Measurements from ENCODE around the gene INHA. TPM values are rescaled to one million over a fixed set of nuclear protein-coding genes. Genes with fewer than 3 reads are reported as not detected.

Gene INHA
- total RNA-seq, 1 experiment from 2014 or later: 1.2 TPM

GRCh38 chr2:219608399-219608964 is 36.4 kb downstream of the INHA start:
- Mint-ChIP-seq H3K27me3 (ENCODE audit: insufficient read depth, unreplicated experiment) (no peaks in the 10 kb centered on the region), H3K27ac (ENCODE audit: low read depth, unreplicated experiment) (no peak overlapping the region), H3K36me3 (ENCODE audit: insufficient read depth, unreplicated experiment) (peaks cover 29% of the 10 kb centered on the region), H3K4me1 (ENCODE audit: insufficient read depth, unreplicated experiment) (no peaks in the 10 kb centered on the region), H3K9me3 (ENCODE audit: unreplicated experiment) (no peaks in the 10 kb centered on the region), H3K4me3 (ENCODE audit: unreplicated experiment) (no peak overlapping the region)
- intact Hi-C loops (cut with micrococcal nuclease): no loop called here
- no TSS peak for BruUV-seq (replicated peaks)
- TF ChIP-seq CTCF (IDR thresholded peaks at IDR 0.05; ENCODE audit: unreplicated experiment): no peak
- CTCF ChIA-PET: interaction anchor here (0.6 to 0.7 kb wide), 2 partner anchors 17 to 237 kb away, joined by 3 to 4 read pairs; no protein-coding TSS in a partner anchor
- no peak for DNase-seq (ENCODE audit: unreplicated experiment)
- POLR2A ChIA-PET: interaction anchor here (0.7 kb wide), 1 partner anchor 11 kb away, joined by 3 read pairs; the partner anchor contains the start of gene STK11IP

GRCh38 chr2:219609149-219609750 is 37.1 kb downstream of the INHA start:
- BruUV-seq (replicated peaks): no TSS peak
- H3K27ac Mint-ChIP-seq (ENCODE audit: low read depth, unreplicated experiment): no peak overlapping the region
- DNase-seq (ENCODE audit: unreplicated experiment): no peak
- no peaks in the 10 kb centered on the region for H3K4me1 Mint-ChIP-seq (ENCODE audit: insufficient read depth, unreplicated experiment)
- intact Hi-C loops (cut with micrococcal nuclease): no loop called here
- H3K4me3 Mint-ChIP-seq (ENCODE audit: unreplicated experiment): no peak overlapping the region
- H3K27me3 Mint-ChIP-seq (ENCODE audit: insufficient read depth, unreplicated experiment): no peaks in the 10 kb centered on the region
- H3K36me3 Mint-ChIP-seq (ENCODE audit: insufficient read depth, unreplicated experiment): peaks cover 22% of the 10 kb centered on the region
- H3K9me3 Mint-ChIP-seq (ENCODE audit: unreplicated experiment): no peaks in the 10 kb centered on the region
- CTCF ChIA-PET: interaction anchor here (0.6 to 0.9 kb wide), 4 partner anchors 16 to 236 kb away, joined by 3 to 4 read pairs (median 4); no protein-coding TSS in a partner anchor
- POLR2A ChIA-PET: no interaction called here
- no peak for TF ChIP-seq CTCF (IDR thresholded peaks at IDR 0.05; ENCODE audit: unreplicated experiment)

GRCh38 chr2:219611306-219611705 is 39.2 kb downstream of the INHA start:
- H3K4me1 Mint-ChIP-seq (ENCODE audit: insufficient read depth, unreplicated experiment): no peaks in the 10 kb centered on the region
- ChIA-PET CTCF (interaction anchor here (0.5 to 0.7 kb wide), 3 partner anchors 11 to 274 kb away, joined by 3 to 6 read pairs (median 3); no protein-coding TSS in a partner anchor), POLR2A (no interaction called here)
- H3K9me3 Mint-ChIP-seq (ENCODE audit: unreplicated experiment): no peaks in the 10 kb centered on the region
- no peaks in the 10 kb centered on the region for H3K27me3 Mint-ChIP-seq (ENCODE audit: insufficient read depth, unreplicated experiment)
- no peak overlapping the region for H3K27ac Mint-ChIP-seq (ENCODE audit: low read depth, unreplicated experiment)
- no peak overlapping the region for H3K4me3 Mint-ChIP-seq (ENCODE audit: unreplicated experiment)
- TF ChIP-seq CTCF (IDR thresholded peaks at IDR 0.05; ENCODE audit: unreplicated experiment): no peak
- DNase-seq (ENCODE audit: unreplicated experiment): no peak
- intact Hi-C loops (cut with micrococcal nuclease): no loop called here
- BruUV-seq (replicated peaks): no TSS peak
- H3K36me3 Mint-ChIP-seq (ENCODE audit: insufficient read depth, unreplicated experiment): peaks cover 22% of the 10 kb centered on the region

GRCh38 chr2:219611866-219612576 is 39.9 kb downstream of the INHA start:
- BruUV-seq (replicated peaks): no TSS peak
- H3K9me3 Mint-ChIP-seq (ENCODE audit: unreplicated experiment): no peaks in the 10 kb centered on the region
- DNase-seq (ENCODE audit: unreplicated experiment): no peak
- no peaks in the 10 kb centered on the region for H3K27me3 Mint-ChIP-seq (ENCODE audit: insufficient read depth, unreplicated experiment)
- H3K4me1 Mint-ChIP-seq (ENCODE audit: insufficient read depth, unreplicated experiment): no peaks in the 10 kb centered on the region
- H3K4me3 Mint-ChIP-seq (ENCODE audit: unreplicated experiment): no peak overlapping the region
- ChIA-PET POLR2A (interaction anchor here (0.5 kb wide), 1 partner anchor 24 kb away, joined by 3 read pairs; no protein-coding TSS in a partner anchor), CTCF (interaction anchor here (0.5 to 1.0 kb wide), 4 partner anchors 10 to 275 kb away, joined by 3 to 6 read pairs (median 4); no protein-coding TSS in a partner anchor)
- peaks cover 14% of the 10 kb centered on the region for H3K36me3 Mint-ChIP-seq (ENCODE audit: insufficient read depth, unreplicated experiment)
- TF ChIP-seq CTCF (IDR thresholded peaks at IDR 0.05; ENCODE audit: unreplicated experiment): no peak
- intact Hi-C loops (cut with micrococcal nuclease): no loop called here
- no peak overlapping the region for H3K27ac Mint-ChIP-seq (ENCODE audit: low read depth, unreplicated experiment)

Measured in MCF 10A (cell line).